Peyer's patch (tissue), 4 donors: ENCODE measurements around the gene TMEM126B. TPM values are rescaled to one million over a fixed set of nuclear protein-coding genes. Genes with fewer than 3 reads are reported as not detected.
A peak's percentile ranks its signal among the peaks of the same experiment; 100 is the strongest.
"Not testable (repeated sequence)": the region's sequence is repeated elsewhere in the genome, so short reads cannot be mapped to it uniquely, and the experiment has no call there.

ENCODE experiments used
- DNase-seq, 3 donors: peaks; one replicate each; pipeline ENCODE4 v3.0.0-alpha.2; 2017 to 2019
- H3K27ac ChIP-seq, 4 donors: fragments of 200-600 bp; sonication (generic); one replicate each; pipeline ENCODE4 v1.5.1; 2016 to 2019
- H3K27me3 ChIP-seq, 2 donors: fragments of 200-600 bp; sonication (generic); one replicate each; pipeline ENCODE4 v1.5.1; 2019
- H3K36me3 ChIP-seq, 3 donors: fragments of 200-600 bp; sonication (generic); one replicate each; pipeline ENCODE4 v1.5.1; 2016 to 2019
- H3K4me1 ChIP-seq, 4 donors: fragments of 200-600 bp; sonication (generic); one replicate each; pipeline ENCODE4 v1.5.1; 2016 to 2019
- H3K4me3 ChIP-seq, 4 donors: fragments of 200-600 bp; sonication (generic); 1 replicate in 3 of 4; 2 replicates in 1 of 4; pipeline ENCODE4 v1.5.1; 2016 to 2019; ENCODE audit warnings: mild to moderate bottlenecking in 1 of 4
- H3K9me3 ChIP-seq, 4 donors: fragments of 200-600 bp; sonication (generic); one replicate each; pipeline ENCODE4 v1.5.1; 2016 to 2019; ENCODE audit warnings: mild to moderate bottlenecking in 1 of 4
- CTCF ChIP-seq, 6 experiments: fragments of 450-650 bp in 4 of 6; fragments of 200-600 bp in 2 of 6; sonication (generic) in 1 of 6; IDR thresholded peaks; one replicate each; pipeline ENCODE4 v1.5.1; 2017 to 2019; ENCODE audit warnings: antibody characterized with exemption in 6 of 6, mild to moderate bottlenecking in 3 of 6, moderate library complexity in 1 of 6
- POLR2A ChIP-seq, 2 donors: fragments of 450-650 bp; IDR thresholded peaks; one replicate each; pipeline ENCODE4 v1.5.1; 2017; ENCODE audit warnings: antibody characterized with exemption in 2 of 2, mild to moderate bottlenecking in 2 of 2, moderate library complexity in 2 of 2
- total RNA-seq, 4 donors: library from RNA; depleted of rRNA; stranded (reverse); fragments of >200 nt; gene quantifications; one replicate each; pipeline ENCODE4 v1.1.0, GENCODE V29; 2016

TMEM126B gene
- total RNA-seq, 4 donors from 2014 or later: 26.9 to 52.8 (median 39.9) TPM

DNA sequence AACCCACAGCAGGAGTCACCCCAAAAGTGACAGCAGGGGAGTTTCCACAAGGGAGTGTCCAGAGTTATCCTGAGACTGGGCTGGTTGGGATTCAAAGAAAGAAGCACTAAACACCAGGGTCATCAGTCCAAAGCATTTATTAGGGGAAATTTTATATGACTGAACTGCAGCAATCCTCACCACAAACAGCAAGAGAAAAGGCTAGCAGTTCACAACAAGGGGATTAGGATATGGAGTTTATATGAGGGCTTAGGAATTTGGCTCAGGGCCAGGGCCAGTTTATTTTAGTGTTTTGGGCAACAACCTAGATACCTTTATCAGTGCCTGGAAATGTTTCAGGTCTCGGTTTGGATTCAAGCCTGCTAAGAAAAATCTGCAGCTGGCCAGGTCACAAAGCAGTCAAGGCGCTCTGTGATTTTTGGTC is 14.8 kb downstream of the TMEM126B start:
- H3K9me3 ChIP-seq: no peaks in the 10 kb centered on the region

GRCh38 chr11:85647078-85647477 is 18.7 kb downstream of the TMEM126B start:
- Histone ChIP-seq H3K9me3 (no peaks in the 10 kb centered on the region), H3K4me1 (peaks cover 0 to 28% (median 2%) of the 10 kb centered on the region in 4 donors), H3K4me3 (peak overlapping the region; percentile 62 to 79 (median 68)), H3K36me3 (peaks cover 0 to 5% (median 0%) of the 10 kb centered on the region in 3 donors), H3K27me3 (no peaks in the 10 kb centered on the region), H3K27ac (peak overlapping the region; percentile 76 to 88 (median 80))
- TF ChIP-seq CTCF (IDR thresholded peaks at IDR 0.05) (no peak), POLR2A (IDR thresholded peaks at IDR 0.05) (no peak)
- DNase-seq: peak in 1 of 3 donors; percentile 61

More for the DNA sequence above, 14.8 kb downstream of the TMEM126B start:
- H3K27me3 ChIP-seq: no peaks in the 10 kb centered on the region
- no peaks in the 10 kb centered on the region for H3K36me3 ChIP-seq
- H3K27ac ChIP-seq: no peak overlapping the region
- no peak overlapping the region for H3K4me3 ChIP-seq
- DNase-seq: no peak
- H3K4me1 ChIP-seq: peaks cover 0 to 13% (median 0%) of the 10 kb centered on the region in 4 donors
- TF ChIP-seq POLR2A (IDR thresholded peaks at IDR 0.05): no peak

DNA sequence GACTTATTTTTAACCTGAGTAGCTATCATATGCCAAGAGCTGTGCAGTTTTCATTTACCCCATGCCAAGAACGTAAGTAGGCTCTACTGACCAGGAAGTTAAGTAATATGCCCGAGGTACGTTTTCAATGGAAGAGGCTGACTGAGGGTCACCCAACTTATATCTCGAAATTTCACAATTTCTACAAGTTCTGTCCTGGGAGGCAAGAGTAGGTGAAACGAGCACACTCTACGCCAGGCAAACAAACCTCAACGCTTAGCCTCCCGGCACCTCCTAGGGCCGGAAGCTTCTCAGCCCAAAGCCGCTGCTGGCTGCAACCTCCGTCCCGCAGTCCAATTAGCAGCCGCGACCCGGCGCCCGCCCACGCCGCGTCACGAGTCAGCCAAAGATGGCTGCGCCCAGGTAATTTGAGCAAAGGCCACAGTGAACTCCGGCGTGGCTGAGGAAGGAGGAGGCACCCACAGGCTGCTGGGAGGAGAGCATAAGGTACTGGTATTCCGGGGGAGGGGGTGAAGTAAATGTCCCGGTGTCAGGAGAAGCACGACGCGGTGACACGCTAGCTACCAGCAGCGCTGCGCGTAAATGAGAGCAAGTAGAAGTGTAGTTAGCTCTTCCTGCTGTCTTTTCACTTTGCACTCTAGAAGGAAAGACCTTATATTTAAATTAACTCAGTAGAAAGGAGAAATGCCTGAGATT is 19.4 kb downstream of the TMEM126B start, which contains the start of gene TMEM126A:
TMEM126A (plus strand) TSS at position 364 of the 696 bp plus-strand sequence. CDS start 2,289 bp downstream, outside the sequence.
- DNase-seq: peak; percentile 87 to 96 (median 95)
- TF ChIP-seq POLR2A (IDR thresholded peaks at IDR 0.05) (peak; percentile 65 to 84), CTCF (IDR thresholded peaks at IDR 0.05) (no peak)
- H3K27me3 ChIP-seq: no peaks in the 10 kb centered on the region

DNA sequence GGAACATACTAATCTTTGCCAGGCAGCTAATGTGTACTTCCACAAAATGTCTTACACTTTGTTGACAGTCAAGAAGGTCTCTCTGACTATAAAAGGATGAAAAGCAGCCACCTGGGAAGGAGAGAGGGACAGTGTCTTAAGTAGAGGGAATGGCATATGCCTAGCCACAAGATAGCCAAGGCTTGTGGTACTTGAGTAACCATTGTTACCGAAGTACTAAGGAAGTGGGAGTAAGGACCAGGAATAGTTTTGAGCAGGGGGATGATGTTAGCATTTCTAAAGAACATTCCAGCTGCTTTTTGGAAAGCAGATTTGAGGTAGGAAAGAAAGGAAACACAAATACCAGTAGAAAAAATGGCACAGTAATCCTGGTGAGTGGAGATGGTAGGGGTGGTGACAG is 22.7 kb downstream of the TMEM126B start:
- no peak overlapping the region for H3K27ac ChIP-seq
- H3K36me3 ChIP-seq: peaks cover 0 to 17% (median 0%) of the 10 kb centered on the region in 3 donors
- H3K9me3 ChIP-seq: no peaks in the 10 kb centered on the region
- H3K4me3 ChIP-seq: no peak overlapping the region
- no peak for DNase-seq
- peaks cover 0 to 28% (median 2%) of the 10 kb centered on the region in 4 donors for H3K4me1 ChIP-seq
- H3K27me3 ChIP-seq: no peaks in the 10 kb centered on the region
- TF ChIP-seq POLR2A (IDR thresholded peaks at IDR 0.05): no peak
- no peak for TF ChIP-seq CTCF (IDR thresholded peaks at IDR 0.05)

More for the DNA sequence above, 19.4 kb downstream of the TMEM126B start, which contains the start of gene TMEM126A:
- Histone ChIP-seq H3K4me3 (peak within 1 kb of the TSS; percentile 62 to 79 (median 68)), H3K27ac (peak within 1 kb of the TSS; percentile 76 to 88 (median 80)), H3K9me3 (no peaks in the 10 kb centered on the region), H3K36me3 (peaks cover 0 to 5% (median 0%) of the 10 kb centered on the region in 3 donors), H3K4me1 (peaks cover 0 to 28% (median 2%) of the 10 kb centered on the region in 4 donors)

DNA sequence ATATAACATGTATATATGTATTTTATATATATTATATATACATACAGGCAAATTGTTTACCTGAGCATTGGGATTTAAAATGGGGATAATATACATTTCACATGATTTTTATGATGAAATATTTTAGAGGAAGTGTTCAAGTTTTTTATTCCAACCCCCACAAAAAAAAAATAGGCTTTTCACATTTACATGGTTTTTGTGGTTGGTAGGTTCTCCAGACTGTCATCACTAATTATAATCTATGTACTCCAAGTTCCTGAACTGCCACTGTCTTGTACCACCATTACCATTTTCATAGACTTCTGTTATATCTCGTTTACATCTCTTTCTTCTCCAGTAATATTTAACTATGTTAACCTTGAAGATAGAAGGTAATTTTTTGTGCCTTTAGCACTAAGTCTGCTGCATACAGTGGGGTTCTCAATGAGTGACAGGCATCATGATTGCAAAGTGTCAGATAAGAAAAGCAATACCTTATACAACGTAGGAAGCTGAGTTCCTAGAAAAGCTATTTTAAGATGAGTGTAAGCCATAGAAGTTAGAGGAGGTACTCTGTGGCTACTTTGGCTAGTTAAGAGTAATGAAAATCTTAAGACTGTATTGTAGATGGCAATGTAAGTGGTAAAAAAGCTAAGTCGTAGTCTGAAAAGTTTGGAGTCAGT is 24.5 kb downstream of the TMEM126B start:
- Histone ChIP-seq H3K36me3 (peaks cover 0 to 33% (median 0%) of the 10 kb centered on the region in 3 donors), H3K27ac (no peak overlapping the region)
- TF ChIP-seq POLR2A (IDR thresholded peaks at IDR 0.05): no peak
- TF ChIP-seq CTCF (IDR thresholded peaks at IDR 0.05): no peak

GRCh38 chr11:85654343-85654742 is 25.9 kb downstream of the TMEM126B start:
- H3K36me3 ChIP-seq: peaks cover 0 to 40% (median 0%) of the 10 kb centered on the region in 3 donors
- not testable (repeated sequence) for H3K9me3 ChIP-seq, DNase-seq, H3K27ac ChIP-seq, H3K27me3 ChIP-seq, H3K4me3 ChIP-seq
- H3K4me1 ChIP-seq: peaks cover 0 to 10% (median 0%) of the 10 kb centered on the region in 4 donors

More for the DNA sequence above, 24.5 kb downstream of the TMEM126B start:
- H3K4me1 ChIP-seq: peaks cover 0 to 16% (median 2%) of the 10 kb centered on the region in 4 donors
- no peaks in the 10 kb centered on the region for H3K9me3 ChIP-seq
- no peaks in the 10 kb centered on the region for H3K27me3 ChIP-seq
- no peak overlapping the region for H3K4me3 ChIP-seq
- DNase-seq: no peak
